Measurements from ENCODE around the gene RBM12. TPM values are rescaled to one million over a fixed set of nuclear protein-coding genes. Genes with fewer than 3 reads are reported as not detected.

Gene RBM12
- total and polyA plus RNA-seq, 12 donors: 6.0 to 63.0 (median 51.5) TPM

GRCh38 chr20:35702824-35703695, 38.4 kb upstream of the RBM12 start:
- TF ChIP-seq CTCF (IDR thresholded peaks at IDR 0.05): no peak
- no peaks in the 10 kb centered on the region for H3K9me3 ChIP-seq
- ATAC-seq (no peak), DNase-seq (no peak)
- no peak overlapping the region for H3K4me3 ChIP-seq
- H3K36me3 ChIP-seq: peaks cover 0 to 76% (median 48%) of the 10 kb centered on the region in 9 donors
- intact Hi-C loops (cut with DNase I): loop anchor here in 2 of 10 donors (5.0 to 10.0 kb wide), 2 partner anchors 39 to 238 kb away; partner anchors contain the start of gene RBM39 (in 1 of the 2)
- no peaks in the 10 kb centered on the region for H3K27me3 ChIP-seq
- no peak overlapping the region for H3K27ac ChIP-seq
- peaks cover 4 to 30% (median 16%) of the 10 kb centered on the region in 9 donors for H3K4me1 ChIP-seq
- WGBS, 2 donors: 51 to 58% methylated on average over 4 of the region's 4 CpGs

- DNase-seq (no peak), ATAC-seq (no peak)
- TF ChIP-seq CTCF (IDR thresholded peaks at IDR 0.05): no peak
- Histone ChIP-seq H3K27me3 (no peaks in the 10 kb centered on the region), H3K27ac (no peak overlapping the region), H3K4me3 (no peak overlapping the region), H3K4me1 (peaks cover 5 to 38% (median 22%) of the 10 kb centered on the region in 9 donors), H3K9me3 (no peaks in the 10 kb centered on the region), H3K36me3 (peaks cover 0 to 69% (median 48%) of the 10 kb centered on the region in 9 donors)
- 74 to 81% methylated on average over 12 of the region's 12 CpGs for WGBS, 2 donors
- intact Hi-C loops (cut with DNase I): loop anchor here in 2 of 10 donors (5.0 to 10.0 kb wide), 2 partner anchors 40 to 237 kb away; partner anchors contain the start of gene RBM39 (in 1 of the 2)
Measured at GRCh38 chr20:35702051-35702823, 37.5 kb upstream of the RBM12 start.

- DNase-seq (no peak), ATAC-seq (no peak)
- Histone ChIP-seq H3K27ac (peak overlapping the region in 2 of 10 donors; percentile 90 to 95), H3K9me3 (no peaks in the 10 kb centered on the region), H3K4me1 (peaks cover 5 to 40% (median 22%) of the 10 kb centered on the region in 9 donors), H3K36me3 (peaks cover 0 to 67% (median 43%) of the 10 kb centered on the region in 9 donors), H3K27me3 (no peaks in the 10 kb centered on the region), H3K4me3 (peak overlapping the region in 2 of 10 donors; percentile 64 to 99)
- intact Hi-C loops (cut with DNase I): loop anchor here in 2 of 10 donors (5.0 to 10.0 kb wide), 2 partner anchors 42 to 236 kb away; partner anchors contain the start of gene RBM39 (in 1 of the 2)
- 91 to 92% methylated on average over 7 of the region's 7 CpGs for WGBS, 2 donors
- no peak for TF ChIP-seq CTCF (IDR thresholded peaks at IDR 0.05)
Measured at GRCh38 chr20:35700625-35701148, 36.0 kb upstream of the RBM12 start.

Measured in heart right ventricle (tissue), 16 donors.